Breast epithelium (tissue), 4 donors: ENCODE results near the gene VPS25. TPM values are rescaled to one million over a fixed set of nuclear protein-coding genes. Genes with fewer than 3 reads are reported as not detected.
"Not testable (repeated sequence)": the region's sequence is repeated elsewhere in the genome, so short reads cannot be mapped to it uniquely, and the experiment has no call there.

Experiments
- DNase-seq, 2 donors: peaks; one replicate each; pipeline ENCODE4 v3.0.0-alpha.2; 2019; ENCODE audit warnings: low spot score in 2 of 2
- H3K27ac ChIP-seq, 2 donors: fragments of 200-600 bp; sonication (generic) in 1 of 2; one replicate each; pipeline ENCODE4 v1.5.1; 2016 to 2019; ENCODE audit warnings: mild to moderate bottlenecking in 1 of 2
- H3K27me3 ChIP-seq, 2 donors: fragments of 200-600 bp; sonication (generic) in 1 of 2; one replicate each; pipeline versions ENCODE4 v1.5.1 to v1.6.0; 2017 to 2019; ENCODE audit warnings: control low read depth in 1 of 2, mild to moderate bottlenecking in 1 of 2
- H3K36me3 ChIP-seq: fragments of 200-600 bp; one replicate; pipeline ENCODE4 v1.5.1; 2019
- H3K4me1 ChIP-seq, 2 donors: fragments of 200-600 bp; sonication (generic); one replicate each; pipeline ENCODE4 v1.5.1; 2016 to 2019; ENCODE audit warnings: control low read depth in 1 of 2
- H3K4me3 ChIP-seq, 3 donors: fragments of 200-600 bp; sonication (generic); 1 replicate in 2 of 3; 2 replicates in 1 of 3; pipeline ENCODE4 v1.5.1; 2016 to 2019; ENCODE audit warnings: mild to moderate bottlenecking in 3 of 3, moderate library complexity in 2 of 3
- H3K9me3 ChIP-seq, 2 donors: fragments of 200-600 bp; sonication (generic) in 1 of 2; one replicate each; pipeline ENCODE4 v1.5.1; 2016 to 2019; ENCODE audit warnings: control low read depth in 1 of 2
- CTCF ChIP-seq, 3 donors: fragments of 450-650 bp; IDR thresholded peaks; one replicate each; pipeline ENCODE4 v1.5.1; 2016 to 2017; ENCODE audit warnings: antibody characterized with exemption in 3 of 3, mild to moderate bottlenecking in 3 of 3, moderate library complexity in 3 of 3
- POLR2A ChIP-seq: fragments of 450-650 bp; IDR thresholded peaks from one replicate; pipeline ENCODE4 v1.6.1; 2016; ENCODE audit warnings: antibody characterized with exemption, mild to moderate bottlenecking, moderate library complexity
- POLR2AphosphoS5 ChIP-seq, 3 donors: sonication (generic); formaldehyde crosslinking; IDR thresholded peaks; one replicate each; pipeline ENCODE4 v1.6.1; 2017; ENCODE audit warnings: antibody characterized with exemption in 3 of 3
- intact Hi-C: fragments of 100-400 bp; cut with DNase I; formaldehyde crosslinking; loops from one replicate; pipeline ENCODE4 v1.15.1; 2023; ENCODE audit warnings: low total_unique reads
- total RNA-seq, 3 donors: library from RNA; depleted of rRNA; stranded (reverse); fragments of >200 nt; gene quantifications; one replicate each; pipeline ENCODE4 v1.1.0, GENCODE V29; 2016

Gene VPS25
- 10 to 100 TPM; 53.4 to 70.4 (median 61.9) TPM for total RNA-seq

DNA sequence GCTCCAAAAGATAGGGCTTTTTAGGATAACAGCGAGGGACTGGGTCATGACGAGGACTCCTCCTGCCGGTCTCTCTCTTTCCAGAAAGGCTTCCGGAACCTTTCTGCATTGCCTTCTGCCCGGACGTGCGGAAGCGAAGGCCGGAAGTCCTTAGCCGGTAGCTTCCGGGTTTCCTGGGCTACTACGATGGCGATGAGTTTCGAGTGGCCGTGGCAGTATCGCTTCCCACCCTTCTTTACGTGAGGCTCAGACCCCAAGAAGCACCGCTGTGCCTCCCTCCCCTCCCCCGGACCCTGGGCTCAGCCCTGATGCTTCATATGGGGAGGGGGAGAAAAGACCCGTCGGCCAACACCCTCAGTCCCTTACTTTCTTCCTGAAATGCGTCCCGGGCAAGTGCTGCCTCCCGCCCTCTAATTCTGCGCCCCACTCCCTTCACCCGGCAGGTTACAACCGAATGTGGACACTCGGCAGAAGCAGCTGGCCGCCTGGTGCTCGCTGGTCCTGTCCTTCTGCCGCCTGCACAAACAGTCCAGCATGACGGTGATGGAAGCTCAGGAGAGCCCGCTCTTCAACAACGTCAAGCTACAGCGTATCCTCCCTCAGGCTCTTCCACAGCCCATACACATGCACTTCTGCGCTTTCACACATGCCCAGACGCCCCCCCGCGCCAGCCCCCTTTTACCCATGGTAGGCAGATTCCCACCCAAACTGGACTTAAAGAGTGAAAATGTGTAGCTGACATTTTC, at the start of gene VPS25:
Gene VPS25, plus strand, starts transcription at position 160 of the 746 bp plus-strand sequence. Its CDS starts 27 bp downstream, at position 187.
- H3K9me3 ChIP-seq = no peaks in the 10 kb centered on the region
- no peaks in the 10 kb centered on the region for H3K4me1 ChIP-seq
- DNase-seq = peak; percentile 64 to 70
- intact Hi-C loops = no loop called here
- no peaks in the 10 kb centered on the region for H3K27me3 ChIP-seq
- peak within 1 kb of the TSS; percentile 67 to 78 (median 76) for H3K4me3 ChIP-seq
- peaks cover 3% of the 10 kb centered on the region for H3K36me3 ChIP-seq
- TF ChIP-seq CTCF (IDR thresholded peaks at IDR 0.05) = no peak
- TF ChIP-seq POLR2A = peak; percentile 61
- peak; percentile 86 to 94 (median 88) for TF ChIP-seq POLR2AphosphoS5 (IDR thresholded peaks at IDR 0.05)
- H3K27ac ChIP-seq = peak within 1 kb of the TSS; percentile 81 to 84

GRCh38 chr17:42723636-42724035, 49.6 kb upstream of the VPS25 start:
- H3K27me3 ChIP-seq = no peaks in the 10 kb centered on the region

DNA sequence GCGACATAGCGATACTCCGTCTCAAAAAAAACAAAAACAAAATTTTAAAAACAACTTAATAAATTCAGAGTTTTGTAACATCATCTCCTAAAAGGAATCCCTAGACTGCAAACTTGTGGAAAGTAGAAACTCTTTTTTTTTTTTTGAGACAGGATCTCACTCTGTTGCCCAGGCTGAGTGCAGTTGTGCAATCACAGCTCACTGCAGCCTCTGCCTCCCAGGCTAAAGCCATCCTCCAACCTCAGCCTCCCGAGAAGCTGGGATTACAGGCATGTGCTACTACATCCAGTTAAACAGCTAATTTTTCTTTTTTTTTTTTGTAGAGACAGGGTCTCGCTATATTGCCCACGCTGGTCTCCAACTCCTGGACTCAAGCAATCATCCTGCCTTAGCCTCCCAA, 48.1 kb upstream of the VPS25 start:
- Histone ChIP-seq H3K4me3 (no peak overlapping the region), H3K27me3 (no peaks in the 10 kb centered on the region), H3K27ac (no peak overlapping the region), H3K36me3 (peaks cover 2% of the 10 kb centered on the region), H3K9me3 (no peaks in the 10 kb centered on the region), H3K4me1 (no peaks in the 10 kb centered on the region)
- intact Hi-C loops = loop anchor here (5.0 kb wide), 2 partner anchors 387 to 843 kb away; no protein-coding TSS in a partner anchor
- DNase-seq = no peak
- no peak for TF ChIP-seq POLR2A
- TF ChIP-seq POLR2AphosphoS5 (IDR thresholded peaks at IDR 0.05) = no peak
- no peak for TF ChIP-seq CTCF (IDR thresholded peaks at IDR 0.05)

More at GRCh38 chr17:42723636-42724035, 49.6 kb upstream of the VPS25 start:
- intact Hi-C loops = no loop called here
- Histone ChIP-seq H3K9me3 (no peaks in the 10 kb centered on the region), H3K4me1 (no peaks in the 10 kb centered on the region), H3K27ac (no peak overlapping the region), H3K4me3 (no peak overlapping the region), H3K36me3 (peaks cover 17% of the 10 kb centered on the region)
- TF ChIP-seq CTCF (IDR thresholded peaks at IDR 0.05) (no peak), POLR2AphosphoS5 (IDR thresholded peaks at IDR 0.05) (no peak), POLR2A (no peak)
- no peak for DNase-seq

DNA sequence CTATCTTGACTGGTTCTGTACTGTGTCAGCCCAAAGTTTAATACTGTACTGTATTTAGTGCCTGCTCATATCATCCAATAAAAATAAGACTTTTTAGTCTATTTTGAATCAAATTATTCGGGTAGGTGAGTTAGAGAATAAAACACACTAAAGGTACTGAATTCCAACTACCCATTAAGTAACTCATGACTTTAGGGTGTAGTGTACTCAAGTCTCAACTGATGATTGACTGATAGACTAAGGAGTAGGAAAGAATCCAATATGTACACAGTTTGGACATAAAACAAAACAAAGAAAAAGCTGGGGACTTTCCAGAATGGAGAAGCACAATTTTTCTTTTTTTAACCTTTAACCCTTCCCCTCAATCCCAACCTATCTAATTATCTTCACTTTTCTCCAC, 32.5 kb upstream of the VPS25 start:
- H3K36me3 ChIP-seq = no peaks in the 10 kb centered on the region
- no peaks in the 10 kb centered on the region for H3K27me3 ChIP-seq
- intact Hi-C loops = no loop called here
- H3K4me3 ChIP-seq = no peak overlapping the region
- no peaks in the 10 kb centered on the region for H3K9me3 ChIP-seq
- H3K27ac ChIP-seq = peak overlapping the region in 1 of 2 donors; percentile 41
- peaks cover 3 to 4% of the 10 kb centered on the region in 2 donors for H3K4me1 ChIP-seq
- no peak for DNase-seq
- TF ChIP-seq CTCF (IDR thresholded peaks at IDR 0.05) (no peak), POLR2AphosphoS5 (IDR thresholded peaks at IDR 0.05) (no peak), POLR2A (no peak)

GRCh38 chr17:42742916-42743315, 30.3 kb upstream of the VPS25 start:
- H3K4me3 ChIP-seq, DNase-seq, H3K9me3 ChIP-seq, H3K27ac ChIP-seq, intact Hi-C loops, H3K27me3 ChIP-seq, H3K36me3 ChIP-seq, H3K4me1 ChIP-seq: not testable (repeated sequence)
